DOHH2 (cell line): Measurements from ENCODE around the gene PRKN.

Experiments used
- CTCF ChIP-seq: fragments of 200-600 bp; sonication (generic); IDR thresholded peaks from one replicate; pipeline ENCODE4 v1.5.1; 2014; ENCODE audit warnings: antibody characterized with exemption, mild to moderate bottlenecking, low read depth, low read length; ENCODE audit not compliant: poor library complexity, severe bottlenecking
- EZH2phosphoT487 ChIP-seq: fragments of 200-600 bp; sonication (generic); IDR thresholded peaks from 2 replicates; pipeline ENCODE4 v1.6.1; 2017; ENCODE audit warnings: borderline replicate concordance, mild to moderate bottlenecking, antibody characterized with exemption, low read length, moderate library complexity, mixed read lengths

- TF ChIP-seq CTCF (no peak), EZH2phosphoT487 (no peak)
Observed at GRCh38 chr6:162099685-162100084, 627.9 kb downstream of the PRKN start.
